ENCODE data around the gene UBE2E3. TPM values are rescaled to one million over a fixed set of nuclear protein-coding genes. Genes with fewer than 3 reads are reported as not detected.

Gene UBE2E3
- polyA plus RNA-seq, 6 donors from 2014 or later, result 40.9 to 82.5 (median 55.0) TPM

DNA sequence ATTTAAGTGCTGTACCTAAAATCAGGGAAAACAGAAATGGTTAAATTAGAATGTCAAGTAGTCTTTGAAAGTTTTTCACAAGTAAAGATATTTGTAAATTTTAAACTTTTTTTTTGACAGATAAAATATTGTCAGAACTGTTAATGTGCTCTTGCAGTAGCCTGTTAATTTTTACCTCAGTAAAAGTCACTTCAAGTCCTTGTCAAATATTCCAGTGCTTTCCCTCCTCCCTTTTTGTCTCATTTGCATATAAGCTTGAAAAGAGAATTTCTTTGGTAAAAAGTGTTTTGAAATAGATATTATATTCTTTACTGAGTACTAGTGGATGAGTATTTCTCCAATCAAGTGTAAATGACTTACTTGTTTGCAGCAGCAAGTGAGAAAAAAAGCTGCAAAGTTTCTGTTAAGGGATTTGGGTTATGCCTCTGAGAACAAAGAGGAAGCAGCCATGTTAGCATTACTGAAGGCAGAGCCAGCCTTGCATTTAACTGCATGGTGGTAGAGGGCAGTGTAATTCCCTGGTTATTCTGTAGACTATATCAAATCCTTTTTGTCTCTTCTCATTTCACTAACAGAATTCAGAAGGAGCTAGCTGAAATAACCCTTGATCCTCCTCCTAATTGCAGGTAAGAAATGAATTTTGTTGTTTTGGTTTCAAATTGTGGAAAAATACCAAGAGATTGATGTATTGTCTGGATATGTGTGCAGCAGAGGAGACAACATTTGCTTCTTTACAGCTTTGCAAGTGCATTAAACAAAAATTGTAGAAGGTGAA, 3.2 kb downstream of the UBE2E3 start:
- ATAC-seq (ENCODE audit: low read depth in 2 of 2) (peak; percentile 47 to 48), DNase-seq (peak; percentile 54)
- Mint-ChIP-seq H3K36me3 (no peaks in the 10 kb centered on the region), H3K4me1 (peaks cover 25 to 29% (median 26%) of the 10 kb centered on the region in 3 donors), H3K4me3 (peak overlapping the region in 3 of 8 donors; percentile 7 to 72 (median 36)), H3K9me3 (peaks cover 0 to 1% (median 0%) of the 10 kb centered on the region in 7 donors), H3K27me3 (no peaks in the 10 kb centered on the region), H3K27ac (no peak overlapping the region)

DNA sequence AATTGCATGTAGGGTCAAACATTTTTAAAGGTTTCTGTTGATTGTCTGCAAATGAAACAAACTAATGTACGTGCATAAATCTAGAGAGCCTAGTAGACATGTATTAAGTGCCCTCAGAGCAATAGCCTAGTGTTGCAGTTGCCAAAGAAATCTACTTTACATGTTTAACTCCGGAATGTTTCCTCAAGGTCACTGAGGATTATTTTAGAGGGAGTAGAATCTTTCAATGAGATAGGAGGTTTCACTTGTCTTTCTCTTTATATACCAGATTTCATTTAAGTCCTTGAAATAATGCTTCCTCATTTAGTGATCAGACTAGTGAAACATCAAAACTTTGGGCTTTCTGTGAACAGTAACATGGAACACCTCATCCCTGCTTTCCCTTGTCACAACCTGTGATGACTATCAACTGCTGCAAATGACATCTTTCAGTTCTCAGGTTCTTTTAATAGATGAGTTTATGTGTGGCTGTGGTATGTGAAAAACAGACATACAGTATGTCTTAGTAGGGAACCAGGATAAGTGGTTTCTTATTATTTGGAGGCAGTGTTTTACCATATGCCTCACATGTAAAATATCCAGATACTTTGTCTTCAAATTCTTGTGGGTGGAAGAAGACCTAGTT, 5.5 kb downstream of the UBE2E3 start:
- peaks cover 0 to 1% (median 0%) of the 10 kb centered on the region in 7 donors for H3K9me3 Mint-ChIP-seq
- no peaks in the 10 kb centered on the region for H3K27me3 Mint-ChIP-seq
- H3K4me1 Mint-ChIP-seq, result peaks cover 18 to 24% (median 18%) of the 10 kb centered on the region in 3 donors
- H3K4me3 Mint-ChIP-seq, result no peak overlapping the region
- H3K36me3 Mint-ChIP-seq, result peaks cover 0 to 6% of the 10 kb centered on the region in 2 donors
- ATAC-seq (ENCODE audit: low read depth in 2 of 2) (no peak), DNase-seq (no peak)
- H3K27ac Mint-ChIP-seq, result no peak overlapping the region

DNA sequence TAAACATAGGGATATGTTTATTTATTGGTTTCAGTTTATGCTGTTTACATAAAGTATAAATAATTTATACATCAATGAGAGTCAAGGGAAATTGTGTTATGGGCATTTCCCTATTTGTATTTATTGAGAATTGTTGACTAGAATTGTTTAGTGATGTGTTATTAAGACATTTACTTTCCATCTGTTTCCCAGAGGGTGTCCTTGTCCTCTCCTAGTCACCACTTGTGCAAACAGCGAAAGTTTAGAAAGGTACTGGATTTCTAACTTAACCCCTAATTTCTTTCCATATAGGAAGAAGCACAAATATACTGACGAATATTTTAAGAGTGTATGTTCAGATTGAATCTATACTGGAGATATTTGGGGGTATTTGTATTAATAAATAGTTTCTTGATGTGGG, 6.7 kb downstream of the UBE2E3 start:
- H3K4me3 Mint-ChIP-seq, result no peak overlapping the region
- H3K4me1 Mint-ChIP-seq, result peaks cover 9 to 14% (median 9%) of the 10 kb centered on the region in 3 donors
- no peak overlapping the region for H3K27ac Mint-ChIP-seq
- no peak for ATAC-seq (ENCODE audit: low read depth in 2 of 2)
- H3K36me3 Mint-ChIP-seq, result peaks cover 0 to 7% of the 10 kb centered on the region in 2 donors
- H3K9me3 Mint-ChIP-seq, result no peaks in the 10 kb centered on the region
- no peaks in the 10 kb centered on the region for H3K27me3 Mint-ChIP-seq
- no peak for DNase-seq

DNA sequence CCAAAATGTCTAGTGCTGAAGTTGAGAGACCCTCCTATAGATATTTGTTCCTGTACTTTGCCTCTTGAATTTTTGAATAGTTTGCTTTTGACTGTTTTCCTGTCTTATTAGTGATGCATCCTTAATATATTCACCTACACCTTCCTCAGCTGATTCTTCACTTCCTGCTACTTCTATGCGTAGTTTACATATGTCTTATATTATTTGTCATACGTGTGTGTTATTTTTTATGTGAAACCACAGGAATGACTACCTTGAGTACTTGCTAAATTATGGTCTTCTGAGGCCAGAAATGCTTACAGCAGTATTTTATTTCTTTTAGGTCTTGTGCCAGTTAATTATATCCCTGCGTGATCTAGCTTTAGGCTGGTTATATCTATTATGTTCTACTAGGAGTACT, 9.9 kb downstream of the UBE2E3 start:
- Mint-ChIP-seq H3K36me3 (peaks cover 0 to 7% of the 10 kb centered on the region in 2 donors), H3K4me1 (peaks cover 0 to 4% (median 4%) of the 10 kb centered on the region in 3 donors), H3K27me3 (no peaks in the 10 kb centered on the region), H3K9me3 (no peaks in the 10 kb centered on the region), H3K4me3 (no peak overlapping the region), H3K27ac (no peak overlapping the region)
- no peak for ATAC-seq (ENCODE audit: low read depth in 2 of 2)
- DNase-seq, result no peak

DNA sequence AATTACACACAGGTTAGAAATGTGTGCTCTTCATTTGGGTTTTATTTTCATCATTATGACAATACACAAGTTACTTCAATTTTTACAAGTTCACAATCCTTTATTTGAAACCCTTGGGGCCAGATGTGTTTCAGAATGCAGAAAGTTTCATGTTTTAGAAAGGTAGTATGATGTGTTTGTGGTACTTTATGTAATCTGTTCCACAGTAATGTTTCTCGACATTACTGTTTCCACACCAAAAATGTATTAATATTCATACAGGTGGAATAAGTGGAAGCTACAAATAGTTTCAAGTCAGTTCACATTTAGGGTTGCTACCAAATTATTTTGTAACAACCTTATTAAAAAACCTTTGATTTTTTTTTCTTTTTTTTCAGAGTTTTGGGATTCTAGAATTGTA, 10.4 kb downstream of the UBE2E3 start:
- H3K36me3 Mint-ChIP-seq, result peaks cover 0 to 7% of the 10 kb centered on the region in 2 donors
- DNase-seq, result no peak
- H3K4me1 Mint-ChIP-seq, result peaks cover 0 to 8% (median 4%) of the 10 kb centered on the region in 3 donors
- ATAC-seq (ENCODE audit: low read depth in 2 of 2), result no peak
- no peak overlapping the region for H3K4me3 Mint-ChIP-seq
- H3K9me3 Mint-ChIP-seq, result no peaks in the 10 kb centered on the region
- no peaks in the 10 kb centered on the region for H3K27me3 Mint-ChIP-seq
- no peak overlapping the region for H3K27ac Mint-ChIP-seq

DNA sequence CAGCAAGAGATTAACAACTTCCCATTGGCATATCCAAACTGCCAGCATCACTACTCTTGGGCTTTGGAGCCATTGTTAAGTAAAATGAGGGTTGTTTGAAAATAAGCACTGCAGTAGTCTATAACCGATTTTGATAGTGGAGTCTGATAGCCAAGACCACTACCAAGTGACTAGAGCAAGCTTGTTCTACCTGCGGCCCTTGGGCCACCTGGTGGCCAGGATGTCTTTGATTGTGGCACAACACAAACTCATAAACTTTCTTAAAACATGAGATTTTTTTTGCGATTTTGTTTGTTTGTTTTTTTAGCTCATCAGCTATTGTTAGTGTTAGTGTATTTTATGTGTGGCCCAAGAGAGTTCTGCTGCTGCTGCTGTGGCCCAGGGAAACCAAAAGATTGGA, 11.0 kb downstream of the UBE2E3 start:
- Mint-ChIP-seq H3K4me1 (peaks cover 0 to 11% (median 0%) of the 10 kb centered on the region in 3 donors), H3K36me3 (peaks cover 0 to 7% of the 10 kb centered on the region in 2 donors), H3K4me3 (no peak overlapping the region)

DNA sequence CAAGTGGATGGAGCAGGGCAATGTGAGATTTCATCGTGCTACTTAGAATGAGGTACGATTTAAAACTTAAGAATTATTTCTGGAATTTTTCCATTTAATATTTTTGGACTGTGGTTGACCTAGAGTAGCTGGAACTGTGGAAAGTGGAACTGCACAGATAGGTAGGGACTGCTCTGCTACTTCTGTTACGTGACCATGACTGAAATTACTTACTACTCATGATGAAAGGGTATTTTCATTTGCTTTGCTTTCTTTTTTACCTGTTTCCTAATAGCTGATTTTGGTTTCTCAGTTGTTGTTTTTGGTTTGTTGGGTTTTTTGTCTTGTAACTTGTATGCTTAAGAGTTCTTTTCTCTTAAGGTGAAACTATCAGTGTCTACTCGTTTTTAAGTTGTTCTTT, 11.4 kb downstream of the UBE2E3 start:
- no peaks in the 10 kb centered on the region for H3K9me3 Mint-ChIP-seq

More for the DNA sequence above, 11.0 kb downstream of the UBE2E3 start:
- DNase-seq (no peak), ATAC-seq (ENCODE audit: low read depth in 2 of 2) (no peak)
- Mint-ChIP-seq H3K27me3 (no peaks in the 10 kb centered on the region), H3K9me3 (no peaks in the 10 kb centered on the region), H3K27ac (no peak overlapping the region)

DNA sequence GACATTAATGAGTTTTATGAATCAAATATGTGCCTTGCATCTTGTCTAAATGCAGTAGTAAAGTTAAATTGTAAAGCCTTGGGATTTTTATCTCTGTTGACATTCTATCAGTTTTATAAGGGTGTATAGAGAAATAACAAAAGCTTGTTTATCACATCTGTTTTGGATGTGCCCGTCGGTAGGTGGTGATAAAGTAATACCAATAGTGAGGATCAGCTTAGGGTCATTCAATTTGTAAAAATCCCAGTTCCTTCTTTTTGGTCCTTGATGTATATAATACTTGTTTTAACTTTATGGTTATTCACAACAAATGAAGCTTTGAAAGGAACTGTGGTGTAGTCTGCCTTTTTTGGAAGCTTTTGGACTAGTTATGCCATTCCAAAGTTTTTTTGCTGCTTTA, 12.6 kb downstream of the UBE2E3 start:
- Mint-ChIP-seq H3K36me3 (peaks cover 0 to 7% of the 10 kb centered on the region in 2 donors), H3K4me1 (peaks cover 0 to 11% (median 0%) of the 10 kb centered on the region in 3 donors), H3K27ac (no peak overlapping the region), H3K27me3 (no peaks in the 10 kb centered on the region), H3K4me3 (no peak overlapping the region), H3K9me3 (no peaks in the 10 kb centered on the region)
- ATAC-seq (ENCODE audit: low read depth in 2 of 2), result no peak
- DNase-seq, result no peak

More for the DNA sequence above, 11.4 kb downstream of the UBE2E3 start:
- H3K36me3 Mint-ChIP-seq, result peaks cover 0 to 7% of the 10 kb centered on the region in 2 donors
- DNase-seq, result no peak
- no peak for ATAC-seq (ENCODE audit: low read depth in 2 of 2)
- no peak overlapping the region for H3K4me3 Mint-ChIP-seq
- H3K27ac Mint-ChIP-seq, result peak overlapping the region in 1 of 6 donors; percentile 66
- peaks cover 0 to 11% (median 0%) of the 10 kb centered on the region in 3 donors for H3K4me1 Mint-ChIP-seq
- no peaks in the 10 kb centered on the region for H3K27me3 Mint-ChIP-seq

DNA sequence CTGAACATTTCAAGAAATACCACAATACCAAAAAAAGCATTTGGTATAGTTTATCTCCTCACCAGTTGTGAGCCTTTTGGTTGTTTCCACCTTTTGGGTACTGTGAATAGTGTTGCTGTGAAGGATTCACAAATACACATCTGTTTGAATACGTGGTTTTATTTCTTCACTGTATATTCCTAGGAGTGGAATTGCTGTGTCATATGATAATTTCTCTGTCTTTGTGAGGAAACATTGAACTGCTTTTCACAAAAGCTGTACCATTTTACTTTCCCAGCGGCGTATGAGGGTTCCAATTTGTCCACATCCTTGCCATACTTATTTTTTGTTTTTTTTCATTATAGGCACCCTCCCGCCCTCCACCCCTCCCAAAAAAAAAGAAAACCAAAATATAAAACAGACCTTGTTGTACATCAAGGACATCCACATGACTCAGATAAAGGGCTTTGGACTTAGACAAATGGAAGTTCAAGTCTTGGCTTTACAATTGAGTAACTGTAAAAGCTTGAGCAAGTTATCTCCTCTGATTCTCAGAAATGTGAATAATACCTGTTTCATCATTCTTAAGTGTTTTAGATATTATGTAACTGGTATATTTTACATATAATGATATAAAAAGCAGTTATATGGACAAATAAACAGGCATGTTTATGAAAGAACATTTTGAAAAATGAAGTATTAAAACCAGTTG, 19.0 kb downstream of the UBE2E3 start:
- Mint-ChIP-seq H3K4me3 (no peak overlapping the region), H3K36me3 (peaks cover 0 to 10% of the 10 kb centered on the region in 2 donors), H3K27ac (no peak overlapping the region), H3K9me3 (no peaks in the 10 kb centered on the region), H3K27me3 (no peaks in the 10 kb centered on the region), H3K4me1 (peaks cover 0 to 18% (median 8%) of the 10 kb centered on the region in 3 donors)
- DNase-seq (no peak), ATAC-seq (ENCODE audit: low read depth in 2 of 2) (no peak)

DNA sequence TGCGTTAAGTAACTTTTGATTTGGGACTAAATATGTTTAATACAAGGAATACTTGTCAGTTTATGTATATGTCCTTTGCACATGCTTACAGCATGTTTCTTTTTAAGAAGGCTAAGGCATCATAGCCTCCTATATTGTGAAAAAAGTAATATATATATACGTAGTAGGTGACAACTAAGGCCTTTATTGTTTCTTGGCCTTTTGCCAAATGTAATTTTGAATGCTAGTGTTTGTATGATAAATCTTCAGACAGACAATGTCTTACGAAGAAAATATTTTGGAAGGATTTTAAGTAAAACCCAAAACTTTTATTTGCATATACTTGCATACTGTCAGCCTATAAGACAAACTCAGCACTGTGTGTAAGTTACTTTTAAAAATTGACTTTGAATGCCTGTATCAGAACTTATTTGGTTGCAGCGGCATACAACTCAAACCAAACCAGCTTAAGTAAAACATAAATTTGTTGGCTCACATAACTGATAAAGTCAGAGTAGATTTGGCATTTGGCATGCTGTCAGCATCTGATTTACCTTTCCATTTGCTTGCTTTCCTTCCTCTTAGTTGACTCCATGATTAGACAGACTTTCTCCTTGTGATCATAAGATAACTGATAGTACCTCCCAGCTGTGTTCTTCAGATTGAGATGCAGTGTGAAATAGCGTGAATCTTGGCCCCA, 24.4 kb downstream of the UBE2E3 start:
- Mint-ChIP-seq H3K27ac (no peak overlapping the region), H3K27me3 (no peaks in the 10 kb centered on the region), H3K36me3 (peaks cover 0 to 5% of the 10 kb centered on the region in 2 donors), H3K9me3 (no peaks in the 10 kb centered on the region), H3K4me3 (no peak overlapping the region), H3K4me1 (peaks cover 0 to 28% (median 11%) of the 10 kb centered on the region in 3 donors)
- DNase-seq (no peak), ATAC-seq (ENCODE audit: low read depth in 2 of 2) (no peak)

DNA sequence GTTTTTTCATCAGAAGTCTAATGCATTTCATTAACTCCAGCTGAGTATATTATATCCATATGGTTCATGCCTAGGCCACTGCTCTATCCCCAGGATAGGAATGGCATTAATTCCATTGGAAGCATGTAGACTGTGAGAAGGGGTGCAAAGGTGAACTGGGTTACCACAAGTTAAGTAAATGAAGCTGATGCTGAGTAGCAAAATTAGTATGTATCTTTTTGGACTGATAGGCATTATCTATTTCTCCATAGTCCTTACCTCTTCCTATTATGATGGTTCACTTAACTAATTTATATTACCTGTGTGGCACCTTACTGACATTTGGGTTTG, 24.9 kb downstream of the UBE2E3 start:
- H3K36me3 Mint-ChIP-seq, result peaks cover 0 to 5% of the 10 kb centered on the region in 2 donors
- H3K4me1 Mint-ChIP-seq, result peaks cover 3 to 32% (median 11%) of the 10 kb centered on the region in 3 donors
- no peaks in the 10 kb centered on the region for H3K27me3 Mint-ChIP-seq
- no peak overlapping the region for H3K4me3 Mint-ChIP-seq
- H3K9me3 Mint-ChIP-seq, result no peaks in the 10 kb centered on the region
- H3K27ac Mint-ChIP-seq, result no peak overlapping the region
- no peak for ATAC-seq (ENCODE audit: low read depth in 2 of 2)
- no peak for DNase-seq

DNA sequence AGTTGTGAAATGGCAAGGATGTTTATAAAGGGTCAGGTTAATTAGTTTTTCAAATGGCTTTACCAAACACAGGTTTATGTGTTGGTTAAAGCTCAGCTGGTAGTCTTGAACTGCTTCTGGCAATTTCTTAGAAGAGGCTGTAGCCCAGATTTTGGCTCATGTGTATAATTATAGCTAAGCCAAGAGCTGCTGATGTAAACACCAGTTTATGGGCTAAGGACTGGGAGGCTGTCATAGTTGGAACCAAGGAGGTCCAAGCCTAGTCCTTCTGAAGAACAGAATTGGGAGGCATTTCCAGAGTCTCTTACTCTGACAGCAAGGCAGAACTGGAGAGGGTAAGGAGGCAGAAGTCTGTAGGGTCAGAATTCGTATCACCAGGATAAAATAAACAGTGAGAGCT, 25.4 kb downstream of the UBE2E3 start:
- H3K4me1 Mint-ChIP-seq, result peaks cover 8 to 36% (median 11%) of the 10 kb centered on the region in 3 donors
- H3K9me3 Mint-ChIP-seq, result no peaks in the 10 kb centered on the region
- H3K27me3 Mint-ChIP-seq, result no peaks in the 10 kb centered on the region
- no peak for DNase-seq
- H3K4me3 Mint-ChIP-seq, result no peak overlapping the region
- no peak for ATAC-seq (ENCODE audit: low read depth in 2 of 2)
- peaks cover 0 to 5% of the 10 kb centered on the region in 2 donors for H3K36me3 Mint-ChIP-seq
- peak overlapping the region in 1 of 6 donors; percentile 65 for H3K27ac Mint-ChIP-seq

Measured in naive B cell (primary cell).